ENCODE results near the gene MAPKAPK2. TPM values are rescaled to one million over a fixed set of nuclear protein-coding genes. Genes with fewer than 3 reads are reported as not detected.
"Not testable (repeated sequence)": the region's sequence is repeated elsewhere in the genome, so short reads cannot be mapped to it uniquely, and the experiment has no call there.

The MAPKAPK2 gene
- total RNA-seq, 2 experiments from 2014 or later = 14.5 to 39.9 TPM

GRCh38 chr1:206760590-206760989, 75.9 kb downstream of the MAPKAPK2 start:
- H3K9me2 ChIP-seq (ENCODE audit: insufficient read depth, low read length) = no peaks in the 10 kb centered on the region
- no peaks in the 10 kb centered on the region for H4K20me1 ChIP-seq (ENCODE audit: insufficient read depth, low read length)
- H3K4me2 ChIP-seq (ENCODE audit: low read length) = no peak overlapping the region
- H3K9me3 ChIP-seq (ENCODE audit: low read length) = no peaks in the 10 kb centered on the region
- no peak overlapping the region for H2AFZ ChIP-seq (ENCODE audit: low read length)
- peaks cover 9% of the 10 kb centered on the region for H3K4me1 ChIP-seq (ENCODE audit: insufficient read depth, low read length, poor library complexity, severe bottlenecking)
- no peak overlapping the region for H3K4me3 ChIP-seq (ENCODE audit: low read depth, low read length, poor library complexity, severe bottlenecking)
- BruUV-seq (replicated peaks) = no TSS peak
- no peaks in the 10 kb centered on the region for H3K36me3 ChIP-seq (ENCODE audit: insufficient read depth, low read length)
- DNase-seq (ENCODE audit: low spot score) = no peak
- no peak overlapping the region for H3K27ac ChIP-seq (ENCODE audit: low read depth, low read length, poor library complexity, severe bottlenecking)
- ChIA-PET CTCF (ENCODE audit: unreplicated experiment) (interaction anchor here (0.7 kb wide), 1 partner anchor 9 kb away, joined by 3 read pairs; no protein-coding TSS in a partner anchor), POLR2A (interaction anchor here (0.6 to 2.2 kb wide), 3 partner anchors 9 to 35 kb away, joined by 3 to 5 read pairs (median 4); no protein-coding TSS in a partner anchor)
- no peaks in the 10 kb centered on the region for H3K79me2 ChIP-seq (ENCODE audit: insufficient read depth, low read depth, low read length)
- intact Hi-C loops (cut with micrococcal nuclease; ENCODE audit: unreplicated experiment) = no loop called here
- TF ChIP-seq CTCF (conservative IDR thresholded peaks at IDR 0.05; ENCODE audit: low read length) (no peak), EZH2phosphoT487 (IDR thresholded peaks at IDR 0.05; ENCODE audit: borderline replicate concordance, low read depth, low read length) (no peak)

GRCh38 chr1:206761159-206761768, 76.6 kb downstream of the MAPKAPK2 start:
- Histone ChIP-seq H2AFZ (ENCODE audit: low read length) (no peak overlapping the region), H3K4me3 (ENCODE audit: low read depth, low read length, poor library complexity, severe bottlenecking) (no peak overlapping the region), H3K27ac (ENCODE audit: low read depth, low read length, poor library complexity, severe bottlenecking) (no peak overlapping the region), H3K9me3 (ENCODE audit: low read length) (no peaks in the 10 kb centered on the region), H3K79me2 (ENCODE audit: insufficient read depth, low read depth, low read length) (no peaks in the 10 kb centered on the region), H3K36me3 (ENCODE audit: insufficient read depth, low read length) (no peaks in the 10 kb centered on the region), H4K20me1 (ENCODE audit: insufficient read depth, low read length) (no peaks in the 10 kb centered on the region), H3K9me2 (ENCODE audit: insufficient read depth, low read length) (no peaks in the 10 kb centered on the region), H3K4me1 (ENCODE audit: insufficient read depth, low read length, poor library complexity, severe bottlenecking) (peaks cover 9% of the 10 kb centered on the region), H3K4me2 (ENCODE audit: low read length) (no peak overlapping the region)
- TF ChIP-seq EZH2phosphoT487 (IDR thresholded peaks at IDR 0.05; ENCODE audit: borderline replicate concordance, low read depth, low read length) (no peak), CTCF (conservative IDR thresholded peaks at IDR 0.05; ENCODE audit: low read length) (no peak)
- ChIA-PET CTCF (ENCODE audit: unreplicated experiment) (interaction anchor here (0.7 kb wide), 1 partner anchor 8 kb away, joined by 3 read pairs; no protein-coding TSS in a partner anchor), POLR2A (interaction anchor here (0.6 to 2.2 kb wide), 4 partner anchors 14 to 112 kb away, joined by 3 to 5 read pairs (median 4); no protein-coding TSS in a partner anchor)
- BruUV-seq (replicated peaks) = no TSS peak
- intact Hi-C loops (cut with micrococcal nuclease; ENCODE audit: unreplicated experiment) = no loop called here
- no peak for DNase-seq (ENCODE audit: low spot score)

- H3K4me2 ChIP-seq (ENCODE audit: low read length); H3K36me3 ChIP-seq (ENCODE audit: insufficient read depth, low read length); H3K9me3 ChIP-seq (ENCODE audit: low read length); H4K20me1 ChIP-seq (ENCODE audit: insufficient read depth, low read length); CTCF ChIA-PET (ENCODE audit: unreplicated experiment); H3K79me2 ChIP-seq (ENCODE audit: insufficient read depth, low read depth, low read length); H2AFZ ChIP-seq (ENCODE audit: low read length); intact Hi-C loops (cut with micrococcal nuclease; ENCODE audit: unreplicated experiment); BruUV-seq (replicated peaks); H3K27ac ChIP-seq (ENCODE audit: low read depth, low read length, poor library complexity, severe bottlenecking); DNase-seq (ENCODE audit: low spot score); H3K9me2 ChIP-seq (ENCODE audit: insufficient read depth, low read length); H3K4me1 ChIP-seq (ENCODE audit: insufficient read depth, low read length, poor library complexity, severe bottlenecking); H3K4me3 ChIP-seq (ENCODE audit: low read depth, low read length, poor library complexity, severe bottlenecking): not testable (repeated sequence)
- POLR2A ChIA-PET = interaction anchor here (0.6 kb wide), 1 partner anchor 409 kb away, joined by 5 read pairs; no protein-coding TSS in a partner anchor
Measured at GRCh38 chr1:206762741-206763364, 78.1 kb downstream of the MAPKAPK2 start.

GRCh38 chr1:206765771-206766170, 81.1 kb downstream of the MAPKAPK2 start:
- H3K27ac ChIP-seq (ENCODE audit: low read depth, low read length, poor library complexity, severe bottlenecking); H3K4me2 ChIP-seq (ENCODE audit: low read length); H4K20me1 ChIP-seq (ENCODE audit: insufficient read depth, low read length); H3K9me3 ChIP-seq (ENCODE audit: low read length); H3K9me2 ChIP-seq (ENCODE audit: insufficient read depth, low read length); H3K36me3 ChIP-seq (ENCODE audit: insufficient read depth, low read length); H3K4me1 ChIP-seq (ENCODE audit: insufficient read depth, low read length, poor library complexity, severe bottlenecking); H3K4me3 ChIP-seq (ENCODE audit: low read depth, low read length, poor library complexity, severe bottlenecking); H2AFZ ChIP-seq (ENCODE audit: low read length); H3K79me2 ChIP-seq (ENCODE audit: insufficient read depth, low read depth, low read length); intact Hi-C loops (cut with micrococcal nuclease; ENCODE audit: unreplicated experiment); DNase-seq (ENCODE audit: low spot score); BruUV-seq (replicated peaks): not testable (repeated sequence)
- CTCF ChIA-PET (ENCODE audit: unreplicated experiment) = interaction anchor here (0.8 kb wide), 1 partner anchor 9 kb away, joined by 6 read pairs; no protein-coding TSS in a partner anchor
- POLR2A ChIA-PET = interaction anchor here (0.7 to 1.6 kb wide), 4 partner anchors 8 to 26 kb away, joined by 3 to 7 read pairs (median 5); no protein-coding TSS in a partner anchor

Data from OCI-LY7 (cell line).